ENCODE measurements around the gene TNRC18. TPM values are rescaled to one million over a fixed set of nuclear protein-coding genes. Genes with fewer than 3 reads are reported as not detected.

The TNRC18 gene
- total RNA-seq, 1 donor from 2014 or later = 198 TPM

DNA sequence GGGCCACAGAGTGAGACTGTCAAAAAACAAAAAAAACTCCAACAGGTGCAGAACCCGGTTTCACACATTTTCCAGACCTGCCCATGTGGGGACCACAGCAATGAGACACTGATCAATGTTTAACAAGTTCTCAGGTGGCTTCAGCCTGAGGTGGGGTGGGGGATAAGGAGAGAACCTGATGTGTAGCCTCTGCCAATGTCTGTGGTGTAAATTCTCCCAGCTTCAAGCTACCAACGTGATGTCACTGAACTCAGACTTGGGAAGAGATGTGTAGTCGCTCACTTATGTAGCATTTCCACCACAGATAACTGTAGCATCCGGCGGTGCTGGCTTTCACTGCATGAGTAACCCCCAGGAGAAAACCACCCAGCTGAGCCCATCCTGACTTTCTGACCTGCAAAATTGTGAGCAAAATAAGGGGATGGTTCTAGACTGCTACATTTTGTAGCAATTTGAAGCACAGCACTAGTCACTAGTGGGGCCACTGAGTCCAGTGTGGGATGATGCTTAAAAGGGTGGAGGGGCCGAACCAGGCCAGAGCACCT, 13.8 kb upstream of the TNRC18 start:
- Mint-ChIP-seq H3K27ac (ENCODE audit: unreplicated experiment) (no peak overlapping the region), H3K4me1 (ENCODE audit: unreplicated experiment) (peaks cover 7% of the 10 kb centered on the region), H3K36me3 (ENCODE audit: unreplicated experiment) (peaks cover 22% of the 10 kb centered on the region), H3K9me3 (ENCODE audit: unreplicated experiment) (peaks cover 4% of the 10 kb centered on the region), H3K4me3 (ENCODE audit: unreplicated experiment) (no peak overlapping the region), H3K27me3 (ENCODE audit: unreplicated experiment) (no peaks in the 10 kb centered on the region)
- TF ChIP-seq, protein P1, sequence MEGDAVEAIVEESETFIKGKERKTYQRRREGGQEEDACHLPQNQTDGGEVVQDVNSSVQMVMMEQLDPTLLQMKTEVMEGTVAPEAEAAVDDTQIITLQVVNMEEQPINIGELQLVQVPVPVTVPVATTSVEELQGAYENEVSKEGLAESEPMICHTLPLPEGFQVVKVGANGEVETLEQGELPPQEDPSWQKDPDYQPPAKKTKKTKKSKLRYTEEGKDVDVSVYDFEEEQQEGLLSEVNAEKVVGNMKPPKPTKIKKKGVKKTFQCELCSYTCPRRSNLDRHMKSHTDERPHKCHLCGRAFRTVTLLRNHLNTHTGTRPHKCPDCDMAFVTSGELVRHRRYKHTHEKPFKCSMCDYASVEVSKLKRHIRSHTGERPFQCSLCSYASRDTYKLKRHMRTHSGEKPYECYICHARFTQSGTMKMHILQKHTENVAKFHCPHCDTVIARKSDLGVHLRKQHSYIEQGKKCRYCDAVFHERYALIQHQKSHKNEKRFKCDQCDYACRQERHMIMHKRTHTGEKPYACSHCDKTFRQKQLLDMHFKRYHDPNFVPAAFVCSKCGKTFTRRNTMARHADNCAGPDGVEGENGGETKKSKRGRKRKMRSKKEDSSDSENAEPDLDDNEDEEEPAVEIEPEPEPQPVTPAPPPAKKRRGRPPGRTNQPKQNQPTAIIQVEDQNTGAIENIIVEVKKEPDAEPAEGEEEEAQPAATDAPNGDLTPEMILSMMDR (IDR thresholded peaks at IDR 0.05) = no peak
- no peak for DNase-seq (ENCODE audit: extremely low spot score, unreplicated experiment)

DNA sequence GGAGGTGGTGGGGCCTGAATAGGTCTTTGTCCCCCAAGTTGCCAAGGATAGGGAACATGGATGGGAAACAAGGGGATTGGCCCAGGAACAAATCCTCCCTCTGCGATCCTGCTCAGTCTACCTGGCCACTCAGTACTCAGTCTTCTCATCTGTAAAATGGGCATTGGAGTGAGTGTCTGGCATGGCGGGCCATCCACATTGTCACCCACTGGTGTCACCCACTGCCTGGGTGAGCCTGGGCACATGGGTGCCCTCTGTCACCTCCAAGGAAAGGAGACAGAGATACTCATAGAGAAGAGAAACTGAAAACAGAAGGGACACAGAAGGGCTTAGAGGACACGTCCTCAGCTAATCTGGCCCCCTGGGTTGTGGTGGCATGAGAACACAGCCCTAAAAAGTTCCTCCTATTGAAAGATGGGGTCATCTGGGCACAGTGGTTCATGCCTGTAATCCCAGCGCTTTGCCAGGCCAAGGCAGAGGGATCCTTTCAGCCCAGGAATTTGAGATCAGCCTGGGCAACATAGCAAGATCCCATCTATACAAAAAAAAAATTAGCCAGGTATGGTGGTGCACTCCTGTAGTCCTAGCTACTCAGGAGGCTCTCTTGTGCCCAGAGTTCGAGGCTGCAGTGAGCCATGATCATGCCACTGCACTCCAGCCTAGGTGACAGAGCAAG, 12.5 kb upstream of the TNRC18 start:
- H3K27me3 Mint-ChIP-seq (ENCODE audit: unreplicated experiment) = no peaks in the 10 kb centered on the region
- TF ChIP-seq, protein P1 (IDR thresholded peaks at IDR 0.05) = no peak
- H3K4me1 Mint-ChIP-seq (ENCODE audit: unreplicated experiment) = peaks cover 10% of the 10 kb centered on the region
- H3K4me3 Mint-ChIP-seq (ENCODE audit: unreplicated experiment) = no peak overlapping the region
- peaks cover 4% of the 10 kb centered on the region for H3K9me3 Mint-ChIP-seq (ENCODE audit: unreplicated experiment)
- peaks cover 22% of the 10 kb centered on the region for H3K36me3 Mint-ChIP-seq (ENCODE audit: unreplicated experiment)
- H3K27ac Mint-ChIP-seq (ENCODE audit: unreplicated experiment) = no peak overlapping the region
- DNase-seq (ENCODE audit: extremely low spot score, unreplicated experiment) = no peak

DNA sequence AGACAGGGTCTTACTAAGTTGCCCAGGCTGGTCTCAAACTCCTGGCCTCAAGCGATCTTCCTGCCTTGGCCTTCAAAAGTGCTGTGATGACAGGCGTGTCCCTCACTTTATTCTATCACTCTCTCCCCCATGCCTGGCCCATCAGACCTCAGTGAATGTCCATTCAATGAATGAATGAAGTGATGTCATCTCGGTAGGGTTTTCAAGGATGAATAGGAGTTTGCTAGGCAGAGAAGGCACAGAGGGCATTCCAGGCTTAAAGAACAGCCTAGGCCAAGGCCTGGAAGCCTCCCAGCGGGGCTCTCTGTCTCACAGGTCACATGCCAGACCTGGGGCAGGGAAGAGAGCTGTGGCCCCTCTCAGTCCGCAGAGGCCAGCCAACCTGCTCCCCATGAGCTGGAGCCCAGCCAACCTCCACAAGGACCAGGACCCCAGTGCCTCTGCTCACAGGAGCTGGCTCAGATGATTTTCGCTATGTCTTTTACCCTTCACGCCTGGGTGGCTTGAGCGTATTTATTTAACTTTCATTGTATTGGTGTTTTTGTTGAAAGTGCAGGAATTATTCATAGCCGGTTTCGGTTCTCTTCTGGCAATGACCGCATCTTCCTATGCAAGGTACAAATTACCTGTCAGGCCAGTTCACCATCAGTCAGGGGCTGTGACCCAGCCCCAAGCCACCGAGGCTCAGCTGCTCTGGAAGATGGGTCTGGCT, 11.8 kb upstream of the TNRC18 start:
- DNase-seq (ENCODE audit: extremely low spot score, unreplicated experiment) = no peak

DNA sequence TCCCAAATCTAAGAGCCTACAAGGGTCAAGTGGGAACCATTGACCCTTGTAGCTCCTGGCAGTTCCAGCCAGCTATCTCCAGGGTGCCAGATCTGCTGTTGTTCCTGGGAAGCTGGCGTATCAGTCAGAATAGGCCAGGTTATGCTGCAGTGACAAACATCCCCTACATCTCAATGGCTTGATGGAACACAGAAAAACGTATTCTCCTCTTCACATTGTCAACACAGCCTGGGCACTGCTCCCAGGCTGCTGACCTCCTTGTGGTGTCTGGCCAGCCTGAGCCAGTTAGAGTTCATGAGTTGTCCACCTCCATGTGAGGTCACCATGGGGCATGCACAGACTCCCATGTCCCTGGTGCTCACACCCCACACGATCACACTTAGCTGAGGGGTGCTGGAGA, 9.5 kb upstream of the TNRC18 start:
- Mint-ChIP-seq H3K4me1 (ENCODE audit: unreplicated experiment) (peaks cover 24% of the 10 kb centered on the region), H3K36me3 (ENCODE audit: unreplicated experiment) (peaks cover 22% of the 10 kb centered on the region), H3K27ac (ENCODE audit: unreplicated experiment) (no peak overlapping the region), H3K27me3 (ENCODE audit: unreplicated experiment) (no peaks in the 10 kb centered on the region), H3K9me3 (ENCODE audit: unreplicated experiment) (peaks cover 4% of the 10 kb centered on the region), H3K4me3 (ENCODE audit: unreplicated experiment) (no peak overlapping the region)
- TF ChIP-seq, protein P1 (IDR thresholded peaks at IDR 0.05) = no peak
- DNase-seq (ENCODE audit: extremely low spot score, unreplicated experiment) = no peak

More for the DNA sequence above, 11.8 kb upstream of the TNRC18 start:
- H3K4me1 Mint-ChIP-seq (ENCODE audit: unreplicated experiment) = peaks cover 12% of the 10 kb centered on the region
- TF ChIP-seq, protein P1 (IDR thresholded peaks at IDR 0.05) = no peak
- no peak overlapping the region for H3K27ac Mint-ChIP-seq (ENCODE audit: unreplicated experiment)
- H3K9me3 Mint-ChIP-seq (ENCODE audit: unreplicated experiment) = peaks cover 4% of the 10 kb centered on the region
- H3K36me3 Mint-ChIP-seq (ENCODE audit: unreplicated experiment) = peaks cover 22% of the 10 kb centered on the region
- H3K4me3 Mint-ChIP-seq (ENCODE audit: unreplicated experiment) = no peak overlapping the region
- H3K27me3 Mint-ChIP-seq (ENCODE audit: unreplicated experiment) = no peaks in the 10 kb centered on the region

DNA sequence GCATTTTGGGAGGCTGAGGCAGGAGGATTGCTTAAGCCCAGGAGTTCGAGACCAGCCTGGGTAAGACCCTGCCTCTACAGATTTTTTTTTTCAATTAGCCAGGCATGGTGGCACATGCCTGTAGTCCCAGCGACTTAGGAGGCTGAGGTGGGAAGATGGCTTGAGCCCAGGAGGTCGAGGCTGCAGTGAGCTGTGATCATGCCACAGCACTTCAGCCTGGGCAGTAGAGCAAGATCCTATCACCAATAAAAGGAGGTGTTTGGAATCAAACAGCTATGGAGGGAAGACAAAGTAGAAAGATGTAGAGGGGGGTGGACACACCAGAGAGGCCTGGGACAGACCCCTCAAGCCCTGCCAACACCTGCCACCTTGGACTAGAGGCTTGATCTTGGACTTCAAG, 9.1 kb upstream of the TNRC18 start:
- Mint-ChIP-seq H3K4me1 (ENCODE audit: unreplicated experiment) (peaks cover 24% of the 10 kb centered on the region), H3K36me3 (ENCODE audit: unreplicated experiment) (peaks cover 22% of the 10 kb centered on the region), H3K4me3 (ENCODE audit: unreplicated experiment) (no peak overlapping the region), H3K27ac (ENCODE audit: unreplicated experiment) (no peak overlapping the region), H3K27me3 (ENCODE audit: unreplicated experiment) (no peaks in the 10 kb centered on the region), H3K9me3 (ENCODE audit: unreplicated experiment) (peaks cover 4% of the 10 kb centered on the region)
- TF ChIP-seq, protein P1 (IDR thresholded peaks at IDR 0.05) = no peak
- DNase-seq (ENCODE audit: extremely low spot score, unreplicated experiment) = no peak
